GM19351 (cell line): ENCODE data around the gene MRPL50.

Experiments used
- ATAC-seq: cut with Tn5 transposase; IDR thresholded peaks from one replicate; pipeline ENCODE4 v1.9.1; 2021; ENCODE audit warnings: mild to moderate bottlenecking, moderate library complexity; ENCODE audit not compliant: unreplicated experiment

The MRPL50 gene

DNA sequence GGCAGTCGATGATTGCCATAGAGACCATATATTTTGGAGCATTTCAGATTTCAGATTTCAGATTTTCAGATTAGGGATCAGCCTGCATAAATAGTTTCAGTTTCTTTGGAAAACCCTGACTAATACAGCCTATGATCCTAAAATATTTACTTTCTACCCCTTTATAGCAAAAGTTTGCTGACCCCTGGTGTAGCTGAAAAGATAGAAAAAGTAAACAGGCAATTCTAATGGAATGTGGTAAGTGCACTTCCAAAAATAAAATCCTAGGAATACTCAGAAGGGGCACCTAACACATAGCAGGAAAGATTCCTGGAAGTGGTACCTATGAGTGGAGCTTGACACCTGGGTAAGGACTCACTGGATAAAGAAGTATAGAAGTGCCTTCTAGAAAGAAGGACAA, 48.1 kb downstream of the MRPL50 start:
- ATAC-seq = no peak

DNA sequence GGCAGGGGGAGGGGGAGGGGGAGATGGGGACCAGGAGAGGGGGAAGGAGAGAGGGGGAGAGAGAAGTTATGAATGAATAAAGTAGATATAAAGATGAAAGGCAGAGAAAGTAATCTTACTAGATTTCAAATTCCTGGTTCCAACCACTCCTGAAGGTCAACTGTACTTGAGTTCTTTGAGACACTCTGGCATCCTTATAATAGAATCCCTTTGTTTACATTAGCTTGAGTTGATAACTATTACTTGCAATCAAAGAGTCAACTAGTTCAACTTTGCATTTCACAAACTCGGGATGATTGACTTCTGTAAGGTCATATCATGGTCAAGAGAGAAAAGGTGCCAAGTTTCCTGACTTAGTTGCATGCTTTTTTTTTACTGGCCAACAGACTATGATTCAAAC, 55.8 kb downstream of the MRPL50 start:
- ATAC-seq = no peak

DNA sequence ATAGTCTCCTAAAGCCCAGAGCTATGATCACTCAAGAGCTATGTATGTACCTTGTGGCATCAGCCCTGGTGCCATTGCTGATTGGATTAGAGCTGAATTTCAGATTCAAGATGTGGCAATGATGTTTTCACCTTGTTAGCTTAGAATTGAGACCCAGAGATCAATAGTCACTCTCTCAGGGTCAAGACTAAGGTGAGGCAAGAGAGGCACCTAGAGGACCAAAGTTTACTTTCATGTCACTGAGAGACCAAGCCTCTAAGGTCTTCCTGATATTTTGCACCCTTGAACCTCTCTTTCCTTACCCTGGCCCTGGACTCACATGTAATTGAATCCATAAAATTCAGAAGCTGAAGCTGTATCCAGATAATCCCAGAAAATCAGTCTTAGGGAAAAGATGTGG, 56.5 kb downstream of the MRPL50 start:
- no peak for ATAC-seq
